RWPE2 (cell line): ENCODE results near the gene BLOC1S4.

Source experiments
- ATAC-seq: fragments of 200-7000 bp; cut with Tn5 transposase; 3 replicates; pipeline ENCODE4 v1.9.1; 2021; ENCODE audit warnings: low read depth
- DNase-seq: peaks from one replicate; pipeline ENCODE4 v3.0.0-alpha.2; 2020; ENCODE audit warnings: low spot score
- H3K27ac ChIP-seq: fragments of 450-650 bp; 2 replicates; pipeline ENCODE4 v1.5.1; 2017; ENCODE audit warnings: mild to moderate bottlenecking; ENCODE audit not compliant: poor library complexity, severe bottlenecking
- H3K27me3 ChIP-seq: fragments of 250-450 bp; sonication (Bioruptor Pico); 2 replicates; pipeline ENCODE4 v1.5.1; 2021; ENCODE audit warnings: mild to moderate bottlenecking, moderate library complexity; ENCODE audit not compliant: insufficient read depth, poor library complexity, severe bottlenecking
- H3K36me3 ChIP-seq: fragments of 250-450 bp; sonication (Bioruptor Pico); 2 replicates; pipeline ENCODE4 v1.5.1; 2020; ENCODE audit warnings: low read depth, mild to moderate bottlenecking, moderate library complexity
- H3K4me1 ChIP-seq: fragments of 250-450 bp; sonication (Bioruptor Pico); 2 replicates; pipeline ENCODE4 v1.5.1; 2021; ENCODE audit warnings: mild to moderate bottlenecking, moderate library complexity; ENCODE audit not compliant: insufficient read depth, poor library complexity, severe bottlenecking
- H3K4me3 ChIP-seq: fragments of 250-450 bp; sonication (Bioruptor Pico); 2 replicates; pipeline ENCODE4 v1.5.1; 2021; ENCODE audit warnings: mild to moderate bottlenecking, moderate library complexity; ENCODE audit not compliant: severe bottlenecking
- H3K9me3 ChIP-seq: fragments of 250-450 bp; sonication (Bioruptor Pico); 2 replicates; pipeline ENCODE4 v1.5.1; 2021; ENCODE audit warnings: mild to moderate bottlenecking, moderate library complexity; ENCODE audit not compliant: severe bottlenecking
- CTCF ChIP-seq: fragments of 450-650 bp; IDR thresholded peaks from one replicate; pipeline ENCODE4 v1.5.1; 2017; ENCODE audit warnings: mild to moderate bottlenecking, moderate library complexity; ENCODE audit not compliant: poor library complexity, severe bottlenecking

The BLOC1S4 gene

GRCh38 chr4:6731318-6731675 lies 15.3 kb downstream of the BLOC1S4 start:
- no peak for ATAC-seq
- no peaks in the 10 kb centered on the region for H3K9me3 ChIP-seq
- DNase-seq: no peak
- no peak overlapping the region for H3K4me3 ChIP-seq
- H3K27me3 ChIP-seq: no peaks in the 10 kb centered on the region
- TF ChIP-seq CTCF: no peak
- no peaks in the 10 kb centered on the region for H3K36me3 ChIP-seq
- no peak overlapping the region for H3K27ac ChIP-seq
- H3K4me1 ChIP-seq: peaks cover 9% of the 10 kb centered on the region

DNA sequence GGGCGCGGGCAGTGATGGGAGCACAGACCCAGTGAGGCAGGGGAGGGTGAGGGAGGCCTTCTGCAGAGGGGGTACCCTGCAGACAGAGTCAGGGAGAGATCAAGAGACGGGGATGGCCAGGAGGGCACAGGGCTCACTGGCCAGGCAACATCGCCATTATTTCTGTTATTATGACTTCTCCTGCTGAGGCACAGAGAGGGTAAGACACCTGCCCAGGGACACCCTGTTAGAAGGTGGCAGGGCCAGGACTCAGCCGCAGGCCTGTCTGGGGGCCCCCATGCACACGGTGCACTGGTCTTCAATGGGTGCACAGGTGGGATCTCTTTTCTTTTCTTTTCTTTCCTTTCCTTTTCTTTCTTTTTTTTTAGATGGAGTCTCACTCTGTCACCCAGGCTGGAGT lies 15.8 kb downstream of the BLOC1S4 start:
- Histone ChIP-seq H3K27ac (no peak overlapping the region), H3K36me3 (no peaks in the 10 kb centered on the region), H3K4me1 (peaks cover 9% of the 10 kb centered on the region), H3K27me3 (no peaks in the 10 kb centered on the region), H3K4me3 (no peak overlapping the region), H3K9me3 (no peaks in the 10 kb centered on the region)
- TF ChIP-seq CTCF: no peak
- ATAC-seq (no peak), DNase-seq (no peak)

GRCh38 chr4:6732441-6733357 lies 16.7 kb downstream of the BLOC1S4 start:
- ATAC-seq (peak; percentile 98), DNase-seq (no peak)
- Histone ChIP-seq H3K27ac (peak overlapping the region; percentile 38), H3K4me1 (peaks cover 9% of the 10 kb centered on the region), H3K27me3 (no peaks in the 10 kb centered on the region), H3K36me3 (no peaks in the 10 kb centered on the region), H3K9me3 (no peaks in the 10 kb centered on the region), H3K4me3 (no peak overlapping the region)
- TF ChIP-seq CTCF: no peak

DNA sequence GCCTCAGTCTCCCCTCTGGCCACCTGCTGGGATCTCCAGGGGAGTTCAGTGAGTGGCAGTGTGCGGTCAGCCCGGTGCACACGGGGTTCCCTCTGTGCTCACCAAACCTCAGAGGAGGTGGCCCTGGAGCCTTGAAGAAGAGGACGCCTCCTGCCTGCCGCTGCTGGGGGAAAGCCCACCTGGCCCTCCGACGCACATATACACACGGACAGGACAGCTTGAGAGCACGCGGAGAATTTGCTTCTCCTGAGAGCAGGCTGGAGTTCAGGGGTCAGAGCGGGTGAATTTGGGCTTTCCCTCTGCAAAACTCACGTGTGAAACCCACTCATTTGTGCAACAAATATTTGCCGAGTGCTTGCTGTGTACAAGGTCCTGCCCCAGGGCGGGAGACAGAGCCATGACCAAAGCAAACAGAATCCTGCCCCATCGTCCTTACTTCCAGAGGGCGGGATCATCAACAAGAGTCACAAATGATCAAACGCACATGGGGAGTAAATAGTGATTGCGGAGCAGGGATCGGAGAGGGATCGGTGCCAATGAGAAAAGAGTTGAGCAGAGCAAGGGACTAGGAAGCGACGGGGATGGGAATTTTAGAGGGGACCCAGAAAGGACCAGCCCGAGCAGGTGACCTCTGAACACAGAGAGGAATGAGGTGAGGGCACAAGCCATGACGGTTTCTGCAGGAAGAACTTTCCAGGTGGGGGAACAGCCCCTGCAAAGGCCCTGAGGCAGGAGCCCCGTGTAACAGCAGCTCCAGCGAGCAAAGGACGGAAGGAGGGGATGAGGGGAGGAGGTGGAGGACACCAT lies 17.6 kb downstream of the BLOC1S4 start:
- H3K27ac ChIP-seq: peak overlapping the region; percentile 38
- no peak for ATAC-seq

More for the DNA sequence above, 17.6 kb downstream of the BLOC1S4 start:
- no peak for DNase-seq
- no peak overlapping the region for H3K4me3 ChIP-seq
- H3K9me3 ChIP-seq: no peaks in the 10 kb centered on the region
- no peaks in the 10 kb centered on the region for H3K27me3 ChIP-seq
- peaks cover 9% of the 10 kb centered on the region for H3K4me1 ChIP-seq
- TF ChIP-seq CTCF: no peak
- no peaks in the 10 kb centered on the region for H3K36me3 ChIP-seq
